Activated naive CD8-positive, alpha-beta T cell treated with anti-CD3 and anti-CD28 coated beads for 36 hours (primary cell): ENCODE results near the gene CDC42BPG. TPM values are rescaled to one million over a fixed set of nuclear protein-coding genes. Genes with fewer than 3 reads are reported as not detected.

ENCODE experiments used
- DNase-seq: peaks from one replicate; pipeline ENCODE4 v3.0.0; 2021
- H3K27ac Mint-ChIP-seq: one replicate; pipeline ENCODE4 v1.8.0; 2022; ENCODE audit warnings: mild to moderate bottlenecking, moderate library complexity, mixed read lengths
- H3K27me3 Mint-ChIP-seq: one replicate; pipeline ENCODE4 v1.8.0; 2022; ENCODE audit warnings: mild to moderate bottlenecking, mixed read lengths
- H3K36me3 Mint-ChIP-seq: one replicate; pipeline ENCODE4 v1.8.0; 2021; ENCODE audit warnings: mild to moderate bottlenecking, mixed read lengths
- H3K4me1 Mint-ChIP-seq: one replicate; pipeline ENCODE4 v1.8.0; 2021; ENCODE audit warnings: mixed read lengths
- H3K4me3 Mint-ChIP-seq: one replicate; pipeline ENCODE4 v1.8.0; 2022; ENCODE audit warnings: mild to moderate bottlenecking, moderate library complexity, mixed read lengths
- H3K9me3 Mint-ChIP-seq: one replicate; pipeline ENCODE4 v1.8.0; 2022; ENCODE audit warnings: mixed read lengths
- total RNA-seq, 2 experiments: library from RNA; stranded (reverse); gene quantifications; one replicate each; pipeline ENCODE4 v1.2.3, GENCODE V29; 2021

Gene CDC42BPG
- total RNA-seq, 2 experiments from 2014 or later: 0.46 to 0.54 TPM

- peaks cover 2% of the 10 kb centered on the region for H3K36me3 Mint-ChIP-seq
- peak overlapping the region; percentile 82 for H3K4me3 Mint-ChIP-seq
- no peaks in the 10 kb centered on the region for H3K27me3 Mint-ChIP-seq
- H3K27ac Mint-ChIP-seq: peak overlapping the region; percentile 77
- DNase-seq: no peak
- peaks cover 22% of the 10 kb centered on the region for H3K4me1 Mint-ChIP-seq
- H3K9me3 Mint-ChIP-seq: no peaks in the 10 kb centered on the region
Observed at GRCh38 chr11:64802370-64803157, 41.9 kb downstream of the CDC42BPG start.

GRCh38 chr11:64801561-64802369 is 42.7 kb downstream of the CDC42BPG start:
- H3K27ac Mint-ChIP-seq: peak overlapping the region; percentile 77
- no peak for DNase-seq

GRCh38 chr11:64801158-64801464 is 43.3 kb downstream of the CDC42BPG start:
- DNase-seq: no peak
- Mint-ChIP-seq H3K4me3 (peak overlapping the region; percentile 82), H3K27ac (peak overlapping the region; percentile 77), H3K36me3 (peaks cover 2% of the 10 kb centered on the region), H3K27me3 (no peaks in the 10 kb centered on the region), H3K4me1 (peaks cover 19% of the 10 kb centered on the region), H3K9me3 (no peaks in the 10 kb centered on the region)

More at GRCh38 chr11:64801561-64802369, 42.7 kb downstream of the CDC42BPG start:
- Mint-ChIP-seq H3K4me3 (peak overlapping the region; percentile 82), H3K9me3 (no peaks in the 10 kb centered on the region), H3K27me3 (no peaks in the 10 kb centered on the region), H3K36me3 (peaks cover 2% of the 10 kb centered on the region), H3K4me1 (peaks cover 19% of the 10 kb centered on the region)

GRCh38 chr11:64800303-64801157 is 43.9 kb downstream of the CDC42BPG start:
- Mint-ChIP-seq H3K4me3 (peak overlapping the region; percentile 82), H3K36me3 (peaks cover 6% of the 10 kb centered on the region), H3K4me1 (peaks cover 23% of the 10 kb centered on the region), H3K27me3 (no peaks in the 10 kb centered on the region), H3K9me3 (no peaks in the 10 kb centered on the region), H3K27ac (peak overlapping the region; percentile 77)
- DNase-seq: no peak

GRCh38 chr11:64799623-64800302 is 44.7 kb downstream of the CDC42BPG start:
- Mint-ChIP-seq H3K9me3 (no peaks in the 10 kb centered on the region), H3K36me3 (peaks cover 7% of the 10 kb centered on the region), H3K4me3 (no peak overlapping the region), H3K27ac (peak overlapping the region; percentile 21), H3K4me1 (peaks cover 26% of the 10 kb centered on the region), H3K27me3 (no peaks in the 10 kb centered on the region)
- no peak for DNase-seq

DNA sequence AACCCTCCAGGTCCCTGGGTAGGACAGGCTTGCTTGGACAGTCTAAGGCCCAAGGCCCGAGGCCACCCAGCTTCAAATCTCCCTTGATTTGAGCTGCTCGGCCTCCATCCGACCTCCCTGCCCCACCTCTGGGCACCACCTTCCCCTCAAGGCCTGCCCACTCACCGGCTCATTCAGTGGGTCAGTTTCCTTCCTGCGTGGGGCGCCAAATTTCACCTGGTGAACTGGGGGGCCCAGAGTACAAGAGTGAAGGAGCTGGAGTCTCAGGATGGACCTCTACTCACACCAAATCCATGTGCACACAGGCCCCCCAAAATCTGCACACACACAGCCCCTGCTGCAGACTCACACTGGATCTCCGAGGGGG is 45.2 kb downstream of the CDC42BPG start:
- no peak overlapping the region for H3K4me3 Mint-ChIP-seq
- peaks cover 30% of the 10 kb centered on the region for H3K4me1 Mint-ChIP-seq
- no peak overlapping the region for H3K27ac Mint-ChIP-seq
- H3K9me3 Mint-ChIP-seq: no peaks in the 10 kb centered on the region
- no peaks in the 10 kb centered on the region for H3K27me3 Mint-ChIP-seq
- DNase-seq: no peak
- peaks cover 7% of the 10 kb centered on the region for H3K36me3 Mint-ChIP-seq

- peaks cover 29% of the 10 kb centered on the region for H3K4me1 Mint-ChIP-seq
Observed at GRCh38 chr11:64796757-64797541, 47.5 kb downstream of the CDC42BPG start.

GRCh38 chr11:64796047-64796756 is 48.3 kb downstream of the CDC42BPG start:
- no peaks in the 10 kb centered on the region for H3K27me3 Mint-ChIP-seq
- peak overlapping the region; percentile 69 for H3K27ac Mint-ChIP-seq
- no peaks in the 10 kb centered on the region for H3K9me3 Mint-ChIP-seq
- no peak for DNase-seq
- peaks cover 26% of the 10 kb centered on the region for H3K4me1 Mint-ChIP-seq
- H3K4me3 Mint-ChIP-seq: no peak overlapping the region
- H3K36me3 Mint-ChIP-seq: peaks cover 9% of the 10 kb centered on the region

More at GRCh38 chr11:64796757-64797541, 47.5 kb downstream of the CDC42BPG start:
- Mint-ChIP-seq H3K27me3 (no peaks in the 10 kb centered on the region), H3K36me3 (peaks cover 9% of the 10 kb centered on the region), H3K4me3 (no peak overlapping the region), H3K9me3 (no peaks in the 10 kb centered on the region), H3K27ac (peak overlapping the region; percentile 69)
- no peak for DNase-seq

- peak overlapping the region; percentile 16 for H3K27ac Mint-ChIP-seq
- H3K4me1 Mint-ChIP-seq: peaks cover 22% of the 10 kb centered on the region
- H3K9me3 Mint-ChIP-seq: no peaks in the 10 kb centered on the region
- H3K27me3 Mint-ChIP-seq: no peaks in the 10 kb centered on the region
- H3K36me3 Mint-ChIP-seq: peaks cover 9% of the 10 kb centered on the region
- no peak for DNase-seq
- H3K4me3 Mint-ChIP-seq: no peak overlapping the region
Observed at GRCh38 chr11:64794526-64794925, 49.9 kb downstream of the CDC42BPG start.

DNA sequence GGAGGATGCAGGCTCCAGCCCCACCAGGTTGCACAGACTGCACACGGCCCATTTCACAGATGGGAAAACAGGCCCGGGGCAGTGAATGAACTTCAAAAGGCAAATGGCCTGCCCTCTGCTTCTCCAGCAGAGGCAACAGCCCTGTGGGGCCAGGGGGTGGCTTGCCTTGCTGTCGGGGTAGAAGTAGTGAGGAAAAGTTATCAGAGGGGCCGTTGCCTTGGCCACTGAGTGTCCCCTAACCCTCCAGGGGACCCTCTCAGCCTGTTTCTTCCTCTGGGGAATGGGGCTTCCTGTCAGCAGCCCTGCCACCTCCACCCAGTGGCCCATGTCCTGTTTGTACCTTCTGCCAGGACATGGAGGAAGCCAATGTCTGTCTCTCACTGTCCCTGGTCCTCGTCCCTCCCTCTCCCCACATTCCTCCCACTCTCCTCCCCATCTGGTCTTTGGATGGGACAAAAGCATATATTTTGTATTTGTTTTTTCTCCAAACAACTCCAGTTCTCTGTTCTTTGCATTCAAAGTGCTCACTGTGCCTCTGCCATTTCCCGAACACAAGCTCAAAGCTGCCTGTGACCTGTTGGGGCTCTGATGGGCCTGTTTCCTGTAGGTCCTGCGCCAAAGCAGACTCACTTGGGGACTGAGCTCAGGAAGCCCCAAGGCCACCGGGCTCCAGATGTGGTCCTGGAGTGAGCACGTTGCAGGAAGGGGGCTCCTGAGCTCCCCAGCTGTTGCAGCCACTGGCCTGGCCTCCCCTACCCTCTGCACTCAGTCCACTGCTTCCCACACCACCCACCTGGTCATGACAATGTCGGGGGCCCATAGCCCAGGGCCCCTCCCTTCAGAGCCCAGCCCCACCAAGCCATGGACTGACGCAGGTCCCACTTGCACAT is 50.9 kb downstream of the CDC42BPG start:
- peaks cover 7% of the 10 kb centered on the region for H3K36me3 Mint-ChIP-seq
- H3K4me3 Mint-ChIP-seq: no peak overlapping the region
- peak overlapping the region; percentile 75 for H3K27ac Mint-ChIP-seq

DNA sequence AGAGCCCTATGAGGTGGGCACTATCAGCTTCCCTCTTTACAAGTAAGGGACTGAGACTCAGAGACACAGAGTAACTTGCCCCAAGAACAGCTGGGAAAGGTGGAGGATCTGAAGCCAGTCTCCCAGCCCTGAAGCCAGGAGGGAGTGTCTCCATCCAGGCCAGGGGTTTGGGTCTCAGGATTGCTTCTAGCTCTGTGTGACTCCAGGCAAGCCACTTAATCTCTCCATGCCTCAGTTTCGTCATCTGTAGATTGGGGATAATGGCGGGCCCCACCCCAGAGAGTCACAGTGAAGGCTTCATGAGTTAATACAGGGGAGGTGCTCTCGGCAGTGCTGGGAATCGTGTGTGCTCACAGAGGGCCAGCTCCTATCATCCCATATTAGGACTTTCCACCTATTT is 52.0 kb downstream of the CDC42BPG start:
- no peaks in the 10 kb centered on the region for H3K9me3 Mint-ChIP-seq
- H3K4me3 Mint-ChIP-seq: no peak overlapping the region
- DNase-seq: no peak
- peaks cover 25% of the 10 kb centered on the region for H3K4me1 Mint-ChIP-seq
- H3K36me3 Mint-ChIP-seq: peaks cover 7% of the 10 kb centered on the region
- H3K27me3 Mint-ChIP-seq: no peaks in the 10 kb centered on the region
- no peak overlapping the region for H3K27ac Mint-ChIP-seq

More for the DNA sequence above, 50.9 kb downstream of the CDC42BPG start:
- Mint-ChIP-seq H3K4me1 (peaks cover 22% of the 10 kb centered on the region), H3K27me3 (no peaks in the 10 kb centered on the region), H3K9me3 (no peaks in the 10 kb centered on the region)
- DNase-seq: no peak

DNA sequence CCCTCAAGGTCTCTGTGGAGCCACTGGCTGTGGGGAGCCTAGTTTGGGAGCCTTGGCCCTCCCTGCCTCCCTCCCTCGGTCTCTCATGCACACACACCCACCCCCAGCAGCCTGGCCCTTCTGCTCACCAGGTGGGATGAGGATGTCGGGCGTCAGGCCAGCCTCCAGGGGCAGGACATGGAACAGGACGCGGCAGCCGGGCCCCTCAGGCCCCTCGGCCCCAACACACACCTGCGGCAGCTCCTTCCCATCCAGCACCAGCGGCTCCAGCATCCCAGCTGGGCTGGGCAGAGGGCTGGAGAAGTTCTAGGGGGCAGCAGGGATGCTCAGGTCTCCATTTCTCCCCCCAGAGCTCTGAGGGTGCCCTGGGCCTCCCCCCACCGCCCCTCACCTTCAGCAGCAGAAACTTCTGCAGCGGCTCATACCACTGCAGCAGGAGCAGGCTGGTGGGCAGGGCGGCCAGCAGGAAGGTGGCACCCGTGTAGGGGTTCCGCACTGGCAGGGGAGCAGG is 52.6 kb downstream of the CDC42BPG start:
- peaks cover 25% of the 10 kb centered on the region for H3K4me1 Mint-ChIP-seq
- H3K27ac Mint-ChIP-seq: no peak overlapping the region

More for the DNA sequence above, 52.6 kb downstream of the CDC42BPG start:
- Mint-ChIP-seq H3K4me3 (no peak overlapping the region), H3K36me3 (peaks cover 7% of the 10 kb centered on the region), H3K27me3 (no peaks in the 10 kb centered on the region), H3K9me3 (no peaks in the 10 kb centered on the region)
- DNase-seq: no peak
